ENCODE data around the gene TP53TG5.
"Not testable (repeated sequence)": the region's sequence is repeated elsewhere in the genome, so short reads cannot be mapped to it uniquely, and the experiment has no call there.

Gene TP53TG5

DNA sequence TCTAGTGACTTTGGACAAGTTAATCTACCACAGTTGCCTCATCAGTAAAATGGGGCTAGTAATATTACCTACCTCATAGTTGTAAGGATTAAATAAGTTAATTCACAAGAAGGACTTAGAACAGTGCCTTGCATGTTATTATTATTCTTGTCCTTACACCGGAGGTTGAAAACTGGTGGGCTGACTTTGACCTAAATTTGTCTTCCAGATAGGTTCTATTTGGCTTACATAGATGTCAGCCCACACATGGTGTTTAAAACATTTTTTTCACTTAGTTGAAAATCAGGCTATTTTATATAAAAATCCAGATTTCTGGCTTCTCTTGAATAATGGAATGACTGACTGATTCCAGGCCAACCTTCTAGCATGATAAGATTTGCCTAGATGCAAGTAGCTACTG, 11.9 kb downstream of the TP53TG5 start:
- DNase-seq (ENCODE audit: low read depth), result no peak

DNA sequence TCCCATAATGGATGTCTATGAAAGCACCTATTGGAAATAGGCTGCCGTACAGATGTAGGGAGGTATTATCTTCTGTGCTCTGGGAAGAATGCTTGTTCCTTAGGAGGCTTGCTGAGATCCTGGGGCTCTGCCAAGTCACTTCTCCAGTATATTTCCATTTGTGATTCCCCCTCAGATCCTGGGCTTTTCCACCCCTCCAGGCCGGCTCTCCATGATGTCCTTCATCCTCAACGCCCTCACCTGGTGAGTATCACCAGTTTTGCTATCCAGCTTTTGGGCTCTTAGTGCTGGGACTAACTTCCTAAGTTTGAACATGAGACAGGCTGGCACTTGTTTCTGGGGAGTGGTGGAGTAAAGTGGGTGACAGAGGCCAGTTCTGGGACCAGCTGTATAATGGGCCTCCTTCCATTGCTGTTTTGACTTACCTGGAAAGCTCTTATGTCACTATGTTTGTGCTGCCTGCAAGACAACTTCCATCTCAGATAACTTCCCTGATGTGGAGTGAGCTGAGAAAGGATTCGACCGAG, 12.6 kb downstream of the TP53TG5 start:
- DNase-seq (ENCODE audit: low read depth), result no peak

DNA sequence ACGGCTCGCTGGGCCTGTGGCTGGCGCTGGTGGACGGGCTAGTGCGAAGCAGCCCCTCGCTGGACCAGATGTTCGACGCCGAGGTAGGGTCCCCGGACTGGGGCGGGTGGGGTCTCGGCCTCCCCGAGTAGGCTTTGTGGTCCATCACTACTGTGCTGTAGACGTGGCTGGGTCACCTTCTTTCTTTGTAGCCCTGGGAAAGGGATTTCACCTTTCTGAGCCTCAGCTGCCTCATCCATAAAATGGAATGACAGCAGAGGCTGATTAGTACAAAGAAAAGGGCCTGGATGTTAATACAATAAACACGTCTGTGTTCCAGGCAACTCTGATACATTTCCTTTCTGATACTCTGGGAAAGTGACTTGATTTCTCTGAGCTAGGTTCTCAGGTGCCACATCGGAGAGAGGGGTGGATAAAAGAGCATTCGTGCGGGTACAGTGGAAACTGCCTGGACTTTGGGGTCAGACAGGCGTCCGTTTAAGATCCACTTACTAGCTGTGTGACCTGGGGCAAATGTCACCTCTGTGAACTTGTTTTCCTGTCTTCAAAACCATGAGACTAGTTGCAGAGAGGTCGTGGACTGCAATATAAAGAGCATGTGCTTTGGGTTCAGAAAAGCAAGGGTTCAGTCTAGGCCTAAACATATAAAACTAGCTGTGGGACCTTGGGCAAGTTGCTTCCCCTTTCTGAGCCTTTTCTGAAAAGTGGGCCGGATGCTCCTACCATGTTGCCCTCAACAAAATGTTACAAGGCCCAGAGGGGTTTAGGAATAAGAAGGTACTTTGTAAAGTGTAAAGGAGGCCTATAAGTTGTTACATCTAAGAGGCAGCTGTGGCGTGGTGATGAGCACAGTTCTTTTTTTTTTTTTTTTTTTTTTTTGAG, 14.3 kb downstream of the TP53TG5 start:
- no peak for DNase-seq (ENCODE audit: low read depth)

DNA sequence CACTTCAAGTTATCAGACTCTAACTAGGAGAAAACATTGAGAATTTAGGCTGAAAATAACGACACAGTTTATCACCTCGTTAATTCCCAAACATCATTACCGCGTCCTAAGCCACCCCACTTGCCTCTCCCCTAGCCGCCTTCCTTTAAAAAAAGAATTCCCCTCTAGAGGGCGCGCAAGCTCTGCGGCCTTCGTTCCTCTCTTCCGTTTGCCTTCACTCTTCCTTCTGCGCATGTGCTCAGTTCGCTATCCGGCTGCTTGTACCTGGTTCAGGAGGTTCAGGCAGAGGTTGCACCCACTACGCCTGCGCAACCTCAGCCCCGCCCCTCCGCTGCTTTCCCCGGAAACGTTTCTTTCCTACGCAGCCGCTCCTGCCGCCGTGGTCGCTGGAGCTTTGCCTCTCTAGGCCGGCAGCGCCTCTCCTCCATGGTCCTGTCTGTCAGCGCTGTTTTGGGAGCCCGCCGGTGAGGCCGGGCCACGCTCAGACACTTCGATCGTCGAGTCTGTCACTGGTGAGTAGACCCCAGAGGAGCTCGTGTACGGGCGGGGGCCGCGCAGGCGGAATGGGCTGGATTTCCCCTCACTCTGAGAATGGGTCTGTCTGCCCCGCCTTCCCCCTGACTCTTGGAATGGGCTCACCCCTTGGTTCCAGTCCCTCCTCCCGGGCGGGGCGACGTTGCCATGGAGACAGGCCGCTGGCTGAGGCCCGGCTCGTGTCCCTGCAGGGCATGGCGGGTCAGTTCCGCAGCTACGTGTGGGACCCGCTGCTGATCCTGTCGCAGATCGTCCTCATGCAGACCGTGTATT, 15.1 kb downstream of the TP53TG5 start, which contains the start of gene SYS1:
Gene SYS1, plus strand, starts transcription at position 353 of the 807 bp plus-strand sequence. Its CDS starts 376 bp downstream, at position 729.
- DNase-seq (ENCODE audit: low read depth), result peak; percentile 97

DNA sequence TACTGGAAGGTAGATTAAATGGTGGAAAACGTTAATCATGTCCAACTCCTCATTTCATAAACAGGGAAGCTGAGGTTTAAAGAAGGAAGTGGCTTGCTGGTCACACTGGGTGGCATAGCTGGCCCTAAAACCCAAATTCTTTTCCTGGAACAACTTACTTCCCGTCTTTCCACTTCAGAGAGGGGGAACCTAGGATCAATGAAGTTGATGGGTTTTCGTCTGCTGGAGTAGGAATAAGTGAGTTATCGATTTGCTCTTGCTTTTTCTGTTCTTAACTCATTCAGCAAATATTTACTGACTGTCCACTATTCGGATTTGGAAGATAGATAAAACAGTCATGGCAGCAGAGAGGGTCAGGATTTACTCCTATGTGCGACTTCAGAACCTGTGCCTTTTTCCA, 16.3 kb downstream of the TP53TG5 start:
- DNase-seq (ENCODE audit: low read depth), result no peak

DNA sequence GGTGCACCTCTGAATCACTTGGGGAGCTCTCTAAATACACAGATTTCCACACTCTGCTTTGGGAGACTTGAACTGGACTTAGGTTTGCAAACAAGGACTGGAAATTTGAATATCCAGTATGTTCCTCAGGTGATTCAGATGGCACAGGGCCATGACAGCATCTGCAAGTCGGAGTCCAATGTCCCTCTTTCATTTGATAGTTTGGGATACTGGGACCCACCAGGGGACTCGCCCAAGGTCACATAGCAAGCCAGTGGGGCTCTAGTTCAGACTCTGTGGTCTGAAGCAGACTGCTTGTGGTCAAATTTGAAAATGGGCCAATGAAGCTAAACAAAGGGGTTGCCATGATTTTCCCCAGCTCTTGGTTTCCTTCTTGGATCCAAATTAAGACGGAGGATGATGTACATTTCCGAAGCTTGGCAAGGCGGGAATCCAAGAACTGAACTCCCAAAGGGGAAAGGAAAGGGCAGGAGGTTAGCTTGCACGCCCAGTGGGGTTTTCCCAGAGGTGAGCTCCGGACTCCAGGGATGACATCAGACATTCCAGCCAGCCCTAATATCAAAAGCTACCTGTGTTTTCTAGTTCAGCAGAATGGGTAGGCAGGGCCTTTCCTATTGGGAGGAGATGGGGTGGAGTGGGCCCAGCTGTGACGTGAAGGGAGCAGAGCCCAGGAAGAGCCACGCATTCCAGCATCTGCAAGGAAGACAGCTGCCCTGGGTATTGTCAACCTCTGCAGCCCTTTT, 18.5 kb downstream of the TP53TG5 start:
- DNase-seq (ENCODE audit: low read depth), result no peak

DNA sequence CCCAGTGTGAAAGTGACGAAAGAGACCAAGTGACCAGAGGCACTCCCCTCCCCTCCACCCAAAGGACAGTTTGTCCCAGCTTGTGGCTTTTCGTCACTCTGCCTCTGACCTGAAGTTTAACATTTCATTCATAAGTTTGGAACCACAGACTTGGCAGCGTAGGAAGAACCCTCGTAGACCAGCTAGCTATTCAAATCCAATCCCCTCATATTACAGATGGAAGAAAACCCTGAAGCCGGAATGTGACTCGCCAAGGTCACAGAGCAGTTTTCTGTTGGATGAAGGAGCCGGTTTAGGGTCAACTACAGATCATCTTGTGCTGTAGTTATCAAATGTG, 19.1 kb downstream of the TP53TG5 start:
- no peak for DNase-seq (ENCODE audit: low read depth)

DNA sequence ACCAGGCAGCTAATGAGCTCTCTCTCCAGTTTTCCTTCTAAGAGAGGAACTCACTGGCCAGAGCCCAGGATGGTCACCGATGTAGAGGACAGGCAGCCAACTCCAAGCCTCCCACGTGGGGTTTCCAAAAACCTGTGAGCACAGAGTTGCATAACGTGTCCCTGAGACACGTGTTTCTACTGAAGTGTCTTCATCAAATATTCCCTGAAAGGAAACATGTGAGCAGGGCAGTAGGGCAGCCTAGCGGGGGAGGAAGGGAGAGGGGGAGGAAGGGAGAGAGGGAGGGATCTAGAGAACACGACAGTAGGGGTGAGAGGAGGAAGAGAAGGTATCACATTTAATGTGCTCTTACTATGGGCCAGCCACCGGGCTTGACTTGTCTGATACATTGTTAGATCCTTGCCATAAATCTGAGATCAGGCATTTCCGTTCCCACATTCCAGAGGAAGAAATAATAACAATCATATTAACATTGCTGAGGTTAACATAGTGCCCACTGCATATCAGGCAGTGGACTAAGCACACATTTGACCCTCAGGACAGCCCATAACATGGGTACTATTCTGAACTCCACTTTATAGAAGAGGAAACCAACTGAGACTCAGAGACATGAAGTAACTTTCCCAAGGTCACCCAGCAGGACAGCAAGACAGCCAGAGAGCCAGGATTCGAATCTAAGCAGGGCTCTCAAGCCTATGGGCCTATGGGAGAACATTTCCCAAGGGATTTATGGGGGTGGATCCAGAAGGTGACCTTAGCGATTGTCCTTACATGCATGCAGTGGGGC, 19.6 kb downstream of the TP53TG5 start:
- DNase-seq (ENCODE audit: low read depth), result peak; percentile 79

DNA sequence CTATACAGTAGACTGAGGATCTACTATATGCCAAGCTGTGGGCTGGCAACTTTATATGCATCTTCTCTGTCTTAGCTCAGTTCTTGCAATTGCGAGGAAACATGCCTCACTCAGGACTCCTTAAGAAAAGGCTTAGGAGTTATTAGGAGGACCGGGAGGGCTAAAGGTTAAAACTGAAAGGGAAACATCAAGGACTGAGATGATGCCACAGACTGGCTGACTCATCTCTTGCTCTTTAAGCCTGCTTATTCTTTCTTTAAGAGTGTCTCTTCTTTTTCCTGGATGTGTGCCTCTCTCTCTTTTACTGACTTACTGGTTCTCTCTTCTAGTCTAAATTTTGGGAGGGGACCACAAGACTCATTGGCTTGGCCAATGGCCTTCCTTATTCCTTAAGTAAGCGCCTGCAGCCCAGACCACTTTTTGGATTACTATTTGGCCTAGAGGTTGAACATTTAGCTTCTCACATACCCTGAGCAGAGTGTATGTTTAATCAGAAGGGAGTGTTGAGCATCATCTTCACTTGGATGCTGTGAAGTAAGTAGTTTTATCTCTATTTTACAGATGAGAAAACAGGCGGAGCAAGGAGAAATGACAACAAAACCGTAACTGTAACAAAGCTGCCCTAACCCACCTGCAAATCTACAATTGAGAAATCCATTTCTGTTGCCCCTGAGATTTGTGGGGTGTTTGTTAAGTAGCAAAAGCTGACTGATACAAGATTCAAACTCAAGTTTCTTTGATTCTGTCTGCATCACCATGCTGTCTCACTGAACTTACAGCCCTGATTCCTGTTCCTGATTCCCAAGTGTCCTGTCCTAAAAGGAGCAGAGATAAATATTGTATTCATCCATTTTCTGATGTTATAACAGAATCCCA, 22.7 kb downstream of the TP53TG5 start:
- no peak for DNase-seq (ENCODE audit: low read depth)

DNA sequence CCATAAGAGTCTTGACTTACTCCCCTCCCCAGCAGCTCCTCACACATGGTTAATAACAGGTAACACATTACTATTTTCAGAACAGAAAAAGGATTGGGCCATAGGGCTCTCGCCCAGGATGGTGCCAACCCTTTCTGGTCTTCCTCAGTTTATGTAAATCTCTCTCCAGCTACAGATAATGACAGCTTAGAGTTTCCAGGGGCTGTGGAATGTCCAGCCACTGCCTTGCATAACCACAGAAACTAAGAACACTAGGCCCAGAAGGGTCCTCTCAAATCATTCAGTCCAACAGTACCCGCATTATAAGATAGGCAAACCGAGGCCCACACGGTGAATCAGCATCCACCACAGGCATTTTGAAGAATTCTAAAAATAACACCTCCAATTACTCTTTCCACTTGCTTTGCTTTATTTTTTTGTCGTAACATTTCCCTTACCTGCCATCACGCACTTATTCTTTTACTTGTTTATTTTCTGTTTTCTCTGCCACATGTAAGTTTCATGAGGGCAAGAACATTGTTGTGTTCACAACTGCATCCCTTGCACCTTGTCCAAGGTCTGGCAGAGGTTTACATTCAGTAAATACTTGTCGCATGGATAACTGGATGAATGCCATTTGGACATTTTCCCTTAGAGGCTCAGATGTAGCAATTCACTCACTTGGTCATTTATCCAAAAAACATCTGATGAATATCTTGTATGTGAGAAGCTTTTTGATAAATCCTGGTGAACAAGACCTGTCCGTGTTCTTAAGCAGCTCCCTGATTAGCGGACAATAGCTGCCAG, 23.5 kb downstream of the TP53TG5 start:
- no peak for DNase-seq (ENCODE audit: low read depth)

DNA sequence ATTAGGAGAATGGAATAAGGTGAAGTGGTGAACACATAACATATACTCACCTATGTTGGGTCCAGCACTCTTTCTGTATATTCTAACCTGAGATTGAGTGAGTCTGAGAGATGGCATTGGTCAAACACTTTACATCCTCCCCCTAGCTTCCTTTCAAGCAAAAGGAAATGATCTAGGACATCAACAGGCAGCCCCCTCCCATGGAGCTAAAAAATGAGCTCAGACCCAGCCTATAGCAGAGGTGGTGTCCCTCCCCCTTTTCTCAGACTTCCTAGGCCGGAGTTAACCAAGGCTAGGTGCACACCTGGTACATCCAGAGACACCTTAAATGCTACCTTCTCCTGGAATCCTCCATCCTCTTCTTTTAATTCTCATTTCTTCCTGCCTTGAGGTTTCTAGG, 24.4 kb downstream of the TP53TG5 start:
- no peak for DNase-seq (ENCODE audit: low read depth)

DNA sequence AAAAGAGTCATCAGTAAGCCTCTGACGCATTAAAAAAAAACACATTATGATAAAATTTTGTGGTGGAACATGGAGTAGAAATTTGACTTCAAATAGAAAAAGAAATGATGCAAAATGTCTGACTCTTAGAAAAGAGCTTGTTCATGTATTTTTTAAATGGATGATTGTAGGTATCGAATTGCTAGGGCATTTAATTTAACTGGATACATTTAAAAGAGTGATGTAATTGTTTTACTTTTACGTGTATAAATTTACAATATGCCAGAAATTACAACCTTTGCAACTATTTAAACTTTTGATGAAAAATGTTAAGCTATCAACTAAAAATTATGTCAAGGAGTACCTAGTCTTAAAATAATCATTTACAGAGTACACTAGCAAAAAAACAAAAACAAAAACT, 25.4 kb downstream of the TP53TG5 start:
- DNase-seq (ENCODE audit: low read depth), result no peak

DNA sequence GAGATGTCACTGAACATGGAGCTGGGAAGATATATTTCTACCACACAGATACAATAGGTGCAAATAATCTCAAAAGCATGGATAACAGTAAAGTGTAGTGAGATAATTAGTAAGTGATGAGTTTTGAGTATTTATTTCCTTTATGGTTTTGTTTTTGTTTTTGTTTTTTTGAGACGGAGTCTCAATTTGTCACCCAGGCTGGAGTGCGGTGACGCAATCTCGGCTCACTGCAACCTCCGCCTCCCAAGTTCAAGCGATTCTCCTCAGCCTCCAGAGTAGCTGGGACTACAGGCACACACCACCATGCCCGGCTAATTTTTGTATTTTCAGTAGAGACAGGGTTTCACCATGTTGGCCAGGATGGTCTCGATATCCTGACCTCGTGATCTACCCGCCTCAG, 27.3 kb downstream of the TP53TG5 start:
- DNase-seq (ENCODE audit: low read depth), result not testable (repeated sequence)

DNA sequence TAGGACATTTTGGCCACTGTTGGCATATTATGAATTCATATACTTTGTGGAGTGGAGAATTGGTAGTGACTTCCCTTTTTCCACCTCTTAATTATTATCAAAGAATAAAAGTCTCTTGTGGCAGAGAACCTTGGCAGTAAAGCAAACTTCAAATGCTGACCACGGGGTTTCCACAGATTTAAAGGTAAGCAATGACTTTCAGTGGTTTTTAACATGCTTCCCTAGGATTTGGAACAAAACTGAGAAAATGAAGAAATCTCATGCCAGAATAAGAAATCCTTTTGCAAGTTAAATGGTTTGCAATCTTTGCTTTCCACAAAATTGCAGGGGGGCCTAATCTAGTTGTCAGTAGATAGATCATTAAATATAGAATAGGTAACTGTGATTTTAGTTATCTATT, 27.9 kb downstream of the TP53TG5 start:
- DNase-seq (ENCODE audit: low read depth), result no peak

DNA sequence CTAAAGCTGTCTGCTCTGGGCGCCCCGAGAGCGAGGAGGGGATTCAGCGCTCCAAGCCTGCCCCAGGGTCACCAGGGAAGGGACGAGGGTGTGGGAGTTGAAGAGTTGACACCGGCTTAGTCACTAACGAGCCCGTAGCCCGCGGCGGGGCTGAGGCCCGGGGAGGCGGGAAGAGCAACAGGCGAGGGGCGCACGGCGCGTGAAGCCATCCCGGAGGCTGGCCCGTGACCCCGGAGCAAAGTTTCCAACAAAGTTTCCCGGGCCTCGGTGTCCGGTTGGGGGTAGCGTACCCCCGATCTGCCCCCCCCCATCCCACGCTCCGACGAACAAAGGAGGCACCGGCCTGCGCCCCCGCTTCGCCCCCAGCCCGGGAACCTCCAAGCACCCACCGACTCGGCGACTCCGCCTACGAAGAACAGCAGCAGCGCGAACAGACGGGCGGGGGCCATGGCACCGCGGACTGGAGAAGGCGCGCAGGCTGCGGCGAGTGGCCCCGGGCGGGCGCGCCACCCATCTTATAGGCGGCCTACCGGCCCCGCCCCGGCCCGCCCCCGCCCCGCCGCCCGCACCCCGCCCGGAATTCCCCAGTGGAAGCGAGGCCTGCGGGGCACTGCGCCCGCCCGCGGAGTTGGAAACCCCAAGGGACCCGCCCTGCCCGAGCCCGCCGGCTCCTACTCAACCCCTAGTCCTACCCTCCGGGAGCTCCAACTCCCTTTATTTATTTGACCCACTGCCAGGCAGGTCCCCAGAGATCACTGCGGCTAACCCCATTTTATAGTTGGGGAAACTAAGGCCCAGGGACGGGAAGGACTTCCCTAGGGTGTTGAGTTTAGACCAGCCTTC, 30.0 kb downstream of the TP53TG5 start, which contains the start of gene SDC4:
Gene SDC4, minus strand, starts transcription at position 489 of the 843 bp plus-strand sequence. Its CDS starts 40 bp downstream, at position 449.
- no peak for DNase-seq (ENCODE audit: low read depth)

DNA sequence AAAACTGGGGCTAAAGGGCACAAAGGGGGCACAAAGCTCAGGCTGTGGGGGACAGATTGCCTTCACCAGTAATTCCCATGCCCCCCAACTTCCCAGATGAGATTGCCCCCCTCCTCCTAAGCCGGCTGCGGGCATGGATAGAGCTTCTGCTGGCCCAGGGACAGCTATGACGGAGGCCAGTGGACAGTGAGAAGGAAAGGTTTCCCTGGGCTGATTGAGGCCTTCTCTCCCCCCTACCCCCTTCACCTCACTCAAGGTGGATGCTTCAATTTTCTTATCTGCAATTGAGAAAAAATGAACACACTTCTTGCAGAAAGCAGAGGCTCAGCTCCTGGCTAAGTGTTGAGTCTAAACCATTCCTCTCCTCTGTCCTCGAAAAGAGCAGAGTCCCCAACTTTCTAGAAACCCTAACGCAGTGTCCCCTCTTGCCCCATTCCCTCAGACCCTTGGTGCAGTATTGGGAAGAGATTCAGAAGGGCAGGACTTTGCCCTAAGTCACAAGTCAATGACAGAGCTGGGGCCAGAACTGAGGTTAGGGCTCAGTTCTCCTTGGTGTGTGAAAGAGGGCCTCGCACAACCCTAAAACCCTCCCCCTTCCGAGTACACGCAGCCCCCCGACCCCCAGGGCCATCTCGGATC, 30.7 kb downstream of the TP53TG5 start:
- DNase-seq (ENCODE audit: low read depth), result no peak

DNA sequence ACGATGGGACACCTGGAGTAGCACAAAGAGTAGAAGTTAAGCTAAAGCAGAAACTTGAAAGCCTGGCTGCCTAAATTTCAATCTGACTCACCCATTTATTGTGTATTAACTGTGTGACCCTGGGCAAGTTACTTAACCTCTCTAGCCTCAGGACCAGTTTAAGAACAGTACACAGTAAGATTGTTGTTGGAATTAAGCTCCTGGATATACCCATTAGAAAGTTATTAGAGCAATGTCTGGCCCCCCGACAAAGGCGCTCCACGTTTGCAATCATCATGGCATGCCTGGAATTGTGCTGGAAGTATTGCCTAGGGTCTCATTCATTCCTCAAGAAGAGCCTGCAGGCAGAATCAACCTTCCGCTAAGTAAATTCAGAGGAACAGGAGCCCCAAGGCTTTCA, 31.3 kb downstream of the TP53TG5 start:
- DNase-seq (ENCODE audit: low read depth), result no peak

DNA sequence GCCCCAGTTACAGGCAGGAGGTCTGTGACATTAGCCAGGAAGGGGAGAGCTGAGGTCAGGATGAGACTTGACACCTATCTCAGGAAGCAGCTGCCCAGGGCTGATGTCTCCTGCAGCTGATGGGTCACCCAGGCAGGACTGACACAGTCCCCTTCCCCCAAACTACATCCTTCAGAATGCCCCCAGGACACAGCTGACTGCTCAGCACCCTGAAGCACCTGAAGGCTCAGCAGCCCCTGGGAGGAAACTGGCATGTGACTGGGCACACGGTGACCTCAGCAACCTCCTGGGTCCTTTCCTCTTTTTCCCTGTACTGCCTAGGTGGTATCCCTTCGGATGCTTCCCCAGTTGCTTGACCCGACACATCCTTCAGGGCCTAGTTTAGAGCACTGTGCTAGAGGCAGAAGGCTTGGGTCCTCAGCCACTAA, 31.8 kb downstream of the TP53TG5 start:
- DNase-seq (ENCODE audit: low read depth), result no peak

Measured in GM04504 (cell line).